HL-60 (cell line): ENCODE data around the gene ZNF275.
"Not testable (repeated sequence)": the region's sequence is repeated elsewhere in the genome, so short reads cannot be mapped to it uniquely, and the experiment has no call there.

ENCODE experiments used
- GABPA ChIP-seq: IDR thresholded peaks from 2 replicates; pipeline ENCODE4 v1.6.1; 2012; ENCODE audit warnings: low read depth
- POLR2AphosphoS5 ChIP-seq: IDR thresholded peaks from 2 replicates; pipeline ENCODE4 v1.6.1; 2012; ENCODE audit warnings: low read depth
- TF ChIP-seq, protein P1 (sequence below): IDR thresholded peaks from one replicate; pipeline ENCODE4 v1.5.1; 2011; ENCODE audit warnings: low read length, control low read depth, inconsistent platforms; ENCODE audit not compliant: insufficient read depth
- TF ChIP-seq, protein P2 (sequence below): IDR thresholded peaks from 2 replicates; pipeline ENCODE4 v1.6.1; 2012; ENCODE audit warnings: low read depth; ENCODE audit not compliant: insufficient replicate concordance

GRCh38 chrX:153389460-153389768 lies 55.5 kb downstream of the ZNF275 start:
- TF ChIP-seq, protein P1, sequence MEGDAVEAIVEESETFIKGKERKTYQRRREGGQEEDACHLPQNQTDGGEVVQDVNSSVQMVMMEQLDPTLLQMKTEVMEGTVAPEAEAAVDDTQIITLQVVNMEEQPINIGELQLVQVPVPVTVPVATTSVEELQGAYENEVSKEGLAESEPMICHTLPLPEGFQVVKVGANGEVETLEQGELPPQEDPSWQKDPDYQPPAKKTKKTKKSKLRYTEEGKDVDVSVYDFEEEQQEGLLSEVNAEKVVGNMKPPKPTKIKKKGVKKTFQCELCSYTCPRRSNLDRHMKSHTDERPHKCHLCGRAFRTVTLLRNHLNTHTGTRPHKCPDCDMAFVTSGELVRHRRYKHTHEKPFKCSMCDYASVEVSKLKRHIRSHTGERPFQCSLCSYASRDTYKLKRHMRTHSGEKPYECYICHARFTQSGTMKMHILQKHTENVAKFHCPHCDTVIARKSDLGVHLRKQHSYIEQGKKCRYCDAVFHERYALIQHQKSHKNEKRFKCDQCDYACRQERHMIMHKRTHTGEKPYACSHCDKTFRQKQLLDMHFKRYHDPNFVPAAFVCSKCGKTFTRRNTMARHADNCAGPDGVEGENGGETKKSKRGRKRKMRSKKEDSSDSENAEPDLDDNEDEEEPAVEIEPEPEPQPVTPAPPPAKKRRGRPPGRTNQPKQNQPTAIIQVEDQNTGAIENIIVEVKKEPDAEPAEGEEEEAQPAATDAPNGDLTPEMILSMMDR = not testable (repeated sequence)
- TF ChIP-seq GABPA, POLR2AphosphoS5: not testable (repeated sequence)
- TF ChIP-seq, protein P2, sequence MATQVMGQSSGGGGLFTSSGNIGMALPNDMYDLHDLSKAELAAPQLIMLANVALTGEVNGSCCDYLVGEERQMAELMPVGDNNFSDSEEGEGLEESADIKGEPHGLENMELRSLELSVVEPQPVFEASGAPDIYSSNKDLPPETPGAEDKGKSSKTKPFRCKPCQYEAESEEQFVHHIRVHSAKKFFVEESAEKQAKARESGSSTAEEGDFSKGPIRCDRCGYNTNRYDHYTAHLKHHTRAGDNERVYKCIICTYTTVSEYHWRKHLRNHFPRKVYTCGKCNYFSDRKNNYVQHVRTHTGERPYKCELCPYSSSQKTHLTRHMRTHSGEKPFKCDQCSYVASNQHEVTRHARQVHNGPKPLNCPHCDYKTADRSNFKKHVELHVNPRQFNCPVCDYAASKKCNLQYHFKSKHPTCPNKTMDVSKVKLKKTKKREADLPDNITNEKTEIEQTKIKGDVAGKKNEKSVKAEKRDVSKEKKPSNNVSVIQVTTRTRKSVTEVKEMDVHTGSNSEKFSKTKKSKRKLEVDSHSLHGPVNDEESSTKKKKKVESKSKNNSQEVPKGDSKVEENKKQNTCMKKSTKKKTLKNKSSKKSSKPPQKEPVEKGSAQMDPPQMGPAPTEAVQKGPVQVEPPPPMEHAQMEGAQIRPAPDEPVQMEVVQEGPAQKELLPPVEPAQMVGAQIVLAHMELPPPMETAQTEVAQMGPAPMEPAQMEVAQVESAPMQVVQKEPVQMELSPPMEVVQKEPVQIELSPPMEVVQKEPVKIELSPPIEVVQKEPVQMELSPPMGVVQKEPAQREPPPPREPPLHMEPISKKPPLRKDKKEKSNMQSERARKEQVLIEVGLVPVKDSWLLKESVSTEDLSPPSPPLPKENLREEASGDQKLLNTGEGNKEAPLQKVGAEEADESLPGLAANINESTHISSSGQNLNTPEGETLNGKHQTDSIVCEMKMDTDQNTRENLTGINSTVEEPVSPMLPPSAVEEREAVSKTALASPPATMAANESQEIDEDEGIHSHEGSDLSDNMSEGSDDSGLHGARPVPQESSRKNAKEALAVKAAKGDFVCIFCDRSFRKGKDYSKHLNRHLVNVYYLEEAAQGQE = not testable (repeated sequence)
